Measurements from ENCODE around the gene PLCXD3. TPM values are rescaled to one million over a fixed set of nuclear protein-coding genes. Genes with fewer than 3 reads are reported as not detected.

PLCXD3 gene
- total and polyA plus RNA-seq, 10 of the 15 experiments (the other 5 are each of a cell fraction or from before 2014, with no cell fraction given) = not detected

DNA sequence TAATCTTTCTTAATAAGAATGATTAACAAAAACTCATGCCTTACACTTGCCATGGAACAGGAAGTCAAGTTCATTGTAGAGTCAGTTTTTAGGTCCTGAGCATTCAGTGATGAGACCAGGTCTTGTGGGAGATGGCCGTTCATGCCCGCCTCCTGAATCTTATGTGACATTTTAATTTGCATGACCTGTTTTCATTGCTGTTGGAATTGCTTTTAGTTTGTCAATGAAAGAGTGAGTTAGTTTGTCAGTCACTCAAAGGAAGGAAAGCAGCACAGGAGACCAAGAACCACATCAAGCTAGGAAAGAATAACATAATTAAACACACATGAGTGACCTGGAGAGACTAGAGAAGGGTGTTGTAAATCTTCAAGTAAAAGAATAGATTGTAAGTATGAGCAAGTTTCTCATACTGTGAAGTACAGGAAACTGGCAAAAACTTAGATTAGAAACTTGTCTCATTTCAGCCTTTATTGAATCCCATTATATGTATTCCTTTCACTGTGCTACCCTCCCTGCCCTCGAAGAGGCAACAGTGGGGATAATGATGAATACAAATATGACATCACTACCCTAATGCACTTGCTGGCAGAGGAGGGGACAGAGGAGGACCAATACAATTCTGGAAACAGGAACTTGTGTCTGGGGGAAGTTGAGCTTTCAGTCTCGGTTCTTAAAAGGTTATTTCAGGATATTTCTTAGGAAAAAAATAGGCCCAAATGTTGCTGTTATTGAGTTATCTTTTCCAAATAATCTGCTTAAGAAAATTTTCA is 232.7 kb downstream of the PLCXD3 start:
- H3K27me3 ChIP-seq (replicated peaks in 1 of 2; ENCODE audit: control insufficient read depth in 2 of 2, insufficient read depth in 2 of 2, low read length in 1 of 2) = no peaks in the 10 kb centered on the region
- WGBS (ENCODE audit: insufficient coverage, insufficient replicate concordance, low lambda C conversion rate, missing lambda C conversion rate) = 4% methylated on average over 4 of the region's 4 CpGs
- ChIA-PET RAD21 (ENCODE audit: unreplicated experiment) (no interaction called here), CTCF (no interaction called here), SMC1A (ENCODE audit: uncharacterized antibody, unreplicated experiment) (interaction anchor here (0.6 kb wide), 1 partner anchor 516 kb away, joined by 3 read pairs; no protein-coding TSS in a partner anchor), POLR2A (no interaction called here)
- H3K9ac ChIP-seq (ENCODE audit: control insufficient read depth, insufficient read depth, low read length) = no peak overlapping the region
- no peak for DNase-seq (ENCODE audit: low read depth, low spot score)
- in situ Hi-C loops (cut with MboI) = loop anchor here (25.0 kb wide), 1 partner anchor 560 kb away; no protein-coding TSS in a partner anchor
- intact Hi-C loops (cut with micrococcal nuclease; ENCODE audit: unreplicated experiment) = loop anchor here (10.0 kb wide), 1 partner anchor 373 kb away; the partner anchor contains the start of gene C7
- no peaks in the 10 kb centered on the region for H3K79me2 ChIP-seq (ENCODE audit: control insufficient read depth, insufficient read depth, low read length)
- no peak overlapping the region for H3K4me2 ChIP-seq (ENCODE audit: control insufficient read depth, insufficient read depth)
- BruUV-seq (replicated peaks) = no TSS peak
- no peaks in the 10 kb centered on the region for H3K4me1 ChIP-seq (ENCODE audit: control insufficient read depth, insufficient read depth, low read length)
- no peak for FAIRE-seq
- H3K36me3 ChIP-seq (ENCODE audit: control insufficient read depth in 2 of 2, insufficient read depth in 2 of 2, low read length in 1 of 2) = no peaks in the 10 kb centered on the region
- no peak overlapping the region for H3K4me3 ChIP-seq
- ATAC-seq = no peak
- H3K9me3 ChIP-seq (replicated peaks; ENCODE audit: control insufficient read depth, insufficient read depth, low read length) = no peaks in the 10 kb centered on the region
- no peak overlapping the region for H3K27ac ChIP-seq (ENCODE audit: control insufficient read depth, insufficient read depth)
- H2AFZ ChIP-seq (ENCODE audit: control insufficient read depth, low read depth, low read length) = no peak overlapping the region
- H4K20me1 ChIP-seq (ENCODE audit: control insufficient read depth, insufficient read depth) = no peaks in the 10 kb centered on the region
- TF ChIP-seq HDAC2 (IDR thresholded peaks at IDR 0.05) (no peak), CREM (IDR thresholded peaks at IDR 0.05; ENCODE audit: low read depth) (no peak), SUZ12 (IDR thresholded peaks at IDR 0.05; ENCODE audit: unreplicated experiment) (no peak), BCLAF1 (IDR thresholded peaks at IDR 0.05) (no peak), EP300 (IDR thresholded peaks at IDR 0.05; ENCODE audit: borderline replicate concordance in 1 of 2, control insufficient read depth in 1 of 2, low read depth in 2 of 2, low read length in 2 of 2) (no peak), KLF5 (IDR thresholded peaks at IDR 0.05; ENCODE audit: partially characterized antibody) (no peak), YY1 (IDR thresholded peaks at IDR 0.05; ENCODE audit: low read depth, low read length) (no peak), ETV6 (conservative IDR thresholded peaks at IDR 0.05 in 1 of 2, IDR thresholded peaks at IDR 0.05 in 1 of 2; ENCODE audit: borderline replicate concordance in 1 of 2, low read depth in 1 of 2) (no peak), SMC3 (IDR thresholded peaks at IDR 0.05; ENCODE audit: borderline replicate concordance, low read length) (no peak), SMAD1 (IDR thresholded peaks at IDR 0.05; ENCODE audit: low read depth, partially characterized antibody) (no peak), HSF1 (IDR thresholded peaks at IDR 0.05; ENCODE audit: low read depth, low read length) (no peak)
